Measurements from ENCODE around the gene NT5C1A. TPM values are rescaled to one million over a fixed set of nuclear protein-coding genes. Genes with fewer than 3 reads are reported as not detected.

Gene NT5C1A
- total RNA-seq, 1 experiment from 2014 or later = not detected

GRCh38 chr1:39707506-39707905, 35.6 kb upstream of the NT5C1A start:
- intact Hi-C loops (cut with micrococcal nuclease) = no loop called here
- H3K9me3 Mint-ChIP-seq (ENCODE audit: unreplicated experiment) = no peaks in the 10 kb centered on the region
- no peak overlapping the region for H3K4me3 Mint-ChIP-seq (ENCODE audit: unreplicated experiment)
- H3K27me3 Mint-ChIP-seq (ENCODE audit: insufficient read depth, unreplicated experiment) = no peaks in the 10 kb centered on the region
- BruUV-seq (replicated peaks) = no TSS peak
- TF ChIP-seq CTCF (IDR thresholded peaks at IDR 0.05; ENCODE audit: unreplicated experiment) = no peak
- ChIA-PET CTCF (interaction anchor here (0.6 kb wide), 1 partner anchor 419 kb away, joined by 3 read pairs; no protein-coding TSS in a partner anchor), POLR2A (no interaction called here)
- H3K27ac Mint-ChIP-seq (ENCODE audit: low read depth, unreplicated experiment) = no peak overlapping the region
- H3K36me3 Mint-ChIP-seq (ENCODE audit: insufficient read depth, unreplicated experiment) = no peaks in the 10 kb centered on the region
- no peak for DNase-seq (ENCODE audit: unreplicated experiment)
- no peaks in the 10 kb centered on the region for H3K4me1 Mint-ChIP-seq (ENCODE audit: insufficient read depth, unreplicated experiment)

GRCh38 chr1:39704757-39705156, 32.9 kb upstream of the NT5C1A start:
- no peak for TF ChIP-seq CTCF (IDR thresholded peaks at IDR 0.05; ENCODE audit: unreplicated experiment)
- H3K9me3 Mint-ChIP-seq (ENCODE audit: unreplicated experiment) = no peaks in the 10 kb centered on the region
- H3K27me3 Mint-ChIP-seq (ENCODE audit: insufficient read depth, unreplicated experiment) = peaks cover 1% of the 10 kb centered on the region
- no peak for DNase-seq (ENCODE audit: unreplicated experiment)
- CTCF ChIA-PET = interaction anchor here (0.6 kb wide), 1 partner anchor 87 kb away, joined by 3 read pairs; no protein-coding TSS in a partner anchor
- H3K4me3 Mint-ChIP-seq (ENCODE audit: unreplicated experiment) = no peak overlapping the region
- POLR2A ChIA-PET = no interaction called here
- peaks cover 17% of the 10 kb centered on the region for H3K4me1 Mint-ChIP-seq (ENCODE audit: insufficient read depth, unreplicated experiment)
- BruUV-seq (replicated peaks) = no TSS peak
- no peaks in the 10 kb centered on the region for H3K36me3 Mint-ChIP-seq (ENCODE audit: insufficient read depth, unreplicated experiment)
- H3K27ac Mint-ChIP-seq (ENCODE audit: low read depth, unreplicated experiment) = no peak overlapping the region
- intact Hi-C loops (cut with micrococcal nuclease) = no loop called here

GRCh38 chr1:39701049-39701439, 29.1 kb upstream of the NT5C1A start:
- TF ChIP-seq CTCF (IDR thresholded peaks at IDR 0.05; ENCODE audit: unreplicated experiment) = no peak
- Mint-ChIP-seq H3K36me3 (ENCODE audit: insufficient read depth, unreplicated experiment) (peaks cover 6% of the 10 kb centered on the region), H3K4me1 (ENCODE audit: insufficient read depth, unreplicated experiment) (peaks cover 17% of the 10 kb centered on the region), H3K4me3 (ENCODE audit: unreplicated experiment) (no peak overlapping the region), H3K27me3 (ENCODE audit: insufficient read depth, unreplicated experiment) (peaks cover 38% of the 10 kb centered on the region), H3K9me3 (ENCODE audit: unreplicated experiment) (no peaks in the 10 kb centered on the region), H3K27ac (ENCODE audit: low read depth, unreplicated experiment) (no peak overlapping the region)
- no TSS peak for BruUV-seq (replicated peaks)
- DNase-seq (ENCODE audit: unreplicated experiment) = no peak
- ChIA-PET CTCF (interaction anchor here (0.7 to 1.0 kb wide), 2 partner anchors 49 to 486 kb away, joined by 3 to 4 read pairs; no protein-coding TSS in a partner anchor), POLR2A (interaction anchor here (0.5 to 0.6 kb wide), 2 partner anchors 33 to 363 kb away, joined by 3 read pairs; no protein-coding TSS in a partner anchor)
- intact Hi-C loops (cut with micrococcal nuclease) = no loop called here

GRCh38 chr1:39700348-39700747, 28.4 kb upstream of the NT5C1A start:
- POLR2A ChIA-PET = no interaction called here
- Mint-ChIP-seq H3K9me3 (ENCODE audit: unreplicated experiment) (no peaks in the 10 kb centered on the region), H3K4me3 (ENCODE audit: unreplicated experiment) (no peak overlapping the region), H3K27me3 (ENCODE audit: insufficient read depth, unreplicated experiment) (peaks cover 44% of the 10 kb centered on the region), H3K4me1 (ENCODE audit: insufficient read depth, unreplicated experiment) (peaks cover 17% of the 10 kb centered on the region), H3K36me3 (ENCODE audit: insufficient read depth, unreplicated experiment) (peaks cover 6% of the 10 kb centered on the region), H3K27ac (ENCODE audit: low read depth, unreplicated experiment) (no peak overlapping the region)
- no peak for DNase-seq (ENCODE audit: unreplicated experiment)
- intact Hi-C loops (cut with micrococcal nuclease) = no loop called here
- CTCF ChIA-PET = interaction anchor here (0.7 to 1.0 kb wide), 2 partner anchors 48 to 485 kb away, joined by 3 to 4 read pairs; no protein-coding TSS in a partner anchor
- no peak for TF ChIP-seq CTCF (IDR thresholded peaks at IDR 0.05; ENCODE audit: unreplicated experiment)
- no TSS peak for BruUV-seq (replicated peaks)
